H1 (cell line): ENCODE results near the gene FMN2. TPM values are rescaled to one million over a fixed set of nuclear protein-coding genes. Genes with fewer than 3 reads are reported as not detected.

Experiments
- CTCF ChIA-PET: fragments of 300-600 bp; sonication (Branson Sonifier 250); formaldehyde crosslinking; loops from one replicate; lab custom pipeline; 2021; ENCODE audit not compliant: partially characterized antibody; lab: Charles Lee
- POLR2A ChIA-PET: fragments of 300-600 bp; sonication (Branson Sonifier 250); formaldehyde crosslinking; loops from one replicate; lab custom pipeline; 2021; ENCODE audit warnings: inconsistent platforms; ENCODE audit not compliant: partially characterized antibody; lab: Charles Lee
- DNase-seq, 2 experiments: peaks; one replicate each; pipeline versions ENCODE4 v3.0.0 to v3.0.0-alpha.2; 2010 to 2022; ENCODE audit warnings: low spot score in 2 of 2, low read depth in 1 of 2, mixed read lengths in 1 of 2
- FAIRE-seq: peaks from 2 replicates; lab custom pipeline; 2011; peaks lifted over from hg19 to GRCh38; lab: Jason Lieb, UNC
- H2AFZ ChIP-seq: 2 replicates; pipeline ENCODE4 v1.8.1; 2012; ENCODE audit warnings: low read length, inconsistent platforms
- H2AK5ac ChIP-seq: 2 replicates; pipeline ENCODE4 v1.6.1; 2013; ENCODE audit warnings: low read depth, low read length
- H2BK120ac ChIP-seq: replicated peaks from 2 replicates; pipeline ENCODE3; 2013; ENCODE audit warnings: low read depth, low read length, inconsistent platforms
- H2BK12ac ChIP-seq: 2 replicates; pipeline ENCODE4 v1.6.1; 2013; ENCODE audit warnings: low read depth, low read length
- H2BK15ac ChIP-seq: 2 replicates; pipeline ENCODE4 v1.6.1; 2013; ENCODE audit warnings: low read length
- H2BK20ac ChIP-seq: 2 replicates; pipeline ENCODE4 v1.6.1; 2013; ENCODE audit warnings: low read length
- H2BK5ac ChIP-seq: 2 replicates; pipeline ENCODE4 v1.6.1; 2013; ENCODE audit warnings: low read depth, low read length
- H3K14ac ChIP-seq: 2 replicates; pipeline ENCODE4 v1.6.1; 2013; ENCODE audit warnings: inconsistent platforms; ENCODE audit not compliant: insufficient read length
- H3K18ac ChIP-seq: 2 replicates; pipeline ENCODE4 v1.6.1; 2013; ENCODE audit warnings: low read length; ENCODE audit errors: extremely low read depth
- H3K23ac ChIP-seq: 2 replicates; pipeline ENCODE4 v1.6.1; 2013; ENCODE audit warnings: inconsistent platforms; ENCODE audit not compliant: insufficient read length
- H3K23me2 ChIP-seq: 2 replicates; pipeline ENCODE4 v1.6.1; 2013; ENCODE audit warnings: low read depth, low read length
- H3K27ac ChIP-seq: 2 replicates; pipeline ENCODE4 v1.6.1; 2011; ENCODE audit warnings: low read depth, low read length, inconsistent platforms
- H3K27me3 ChIP-seq, 4 experiments: replicated peaks in 1 of 4; 1 replicate in 1 of 4; 2 replicates in 3 of 4; pipeline versions ENCODE4 v1.6.1 to v1.8.1; 2011 to 2013; ENCODE audit warnings: low read length in 3 of 4, mild to moderate bottlenecking in 3 of 4, inconsistent platforms in 2 of 4, mixed read lengths in 2 of 4, moderate library complexity in 1 of 4; ENCODE audit not compliant: control insufficient read depth in 3 of 4, insufficient read depth in 3 of 4; ENCODE audit errors: extremely low read depth in 1 of 4
- H3K36me3 ChIP-seq, 4 experiments: 2 replicates each; pipeline versions ENCODE4 v1.6.1 to v1.8.1; 2011 to 2013; ENCODE audit warnings: mild to moderate bottlenecking in 4 of 4, low read length in 3 of 4, moderate library complexity in 2 of 4, control low read depth in 1 of 4, inconsistent platforms in 1 of 4; ENCODE audit not compliant: insufficient read depth in 4 of 4, control insufficient read depth in 2 of 4
- H3K4ac ChIP-seq: replicated peaks from 2 replicates; pipeline ENCODE3; 2013; ENCODE audit warnings: low read length, low read depth, mixed read lengths, inconsistent platforms; ENCODE audit not compliant: insufficient read length
- H3K4me1 ChIP-seq, 4 experiments: replicated peaks in 1 of 4; 1 replicate in 1 of 4; 2 replicates in 3 of 4; pipeline versions ENCODE4 v1.6.1 to v1.8.1; 2011 to 2013; ENCODE audit warnings: low read length in 3 of 4, inconsistent platforms in 2 of 4, mixed read lengths in 1 of 4; ENCODE audit not compliant: insufficient read depth in 4 of 4, control insufficient read depth in 3 of 4
- H3K4me2 ChIP-seq, 2 experiments: 2 replicates each; pipeline versions ENCODE4 v1.6.1 to v1.8.1; 2011 to 2013; ENCODE audit warnings: low read depth in 2 of 2, low read length in 2 of 2, control low read depth in 1 of 2, inconsistent platforms in 1 of 2, mild to moderate bottlenecking in 1 of 2; ENCODE audit not compliant: insufficient read depth in 1 of 2
- H3K4me3 ChIP-seq, 4 experiments: fragments of 200-600, 300-600 bp in 1 of 4; sonication (generic), shearing (Covaris generic), sonication (Bioruptor Twin) in 1 of 4; 2 replicates each; pipeline versions ENCODE4 v1.5.1 to v1.8.1; 2011 to 2016; ENCODE audit warnings: low read length in 4 of 4, low read depth in 3 of 4, control low read depth in 2 of 4, inconsistent platforms in 2 of 4, mild to moderate bottlenecking in 2 of 4, mixed read lengths in 1 of 4, moderate library complexity in 1 of 4; ENCODE audit not compliant: insufficient read depth in 2 of 4; ENCODE audit errors: extremely low read depth in 1 of 4
- H3K56ac ChIP-seq: replicated peaks from 2 replicates; pipeline ENCODE3; 2013; ENCODE audit warnings: low read depth, mild to moderate bottlenecking, mixed read lengths, low read length, inconsistent platforms; ENCODE audit not compliant: insufficient read length
- H3K79me1 ChIP-seq: 2 replicates; pipeline ENCODE4 v1.6.1; 2013; ENCODE audit warnings: low read depth, low read length, control low read depth
- H3K79me2 ChIP-seq, 2 experiments: 2 replicates each; pipeline versions ENCODE4 v1.6.1 to v1.8.1; 2012 to 2013; ENCODE audit warnings: low read length in 2 of 2, mild to moderate bottlenecking in 2 of 2, inconsistent platforms in 1 of 2; ENCODE audit not compliant: insufficient read depth in 2 of 2, control insufficient read depth in 1 of 2
- H3K9ac ChIP-seq, 4 experiments: replicated peaks in 1 of 4; 1 replicate in 1 of 4; 2 replicates in 3 of 4; pipeline versions ENCODE4 v1.6.1 to v1.8.1; 2011 to 2013; ENCODE audit warnings: low read depth in 3 of 4, low read length in 3 of 4, control low read depth in 2 of 4, mild to moderate bottlenecking in 2 of 4, moderate library complexity in 2 of 4, inconsistent platforms in 1 of 4; ENCODE audit errors: extremely low read depth in 1 of 4
- H3K9me3 ChIP-seq, 2 experiments: 2 replicates each; pipeline versions ENCODE4 v1.6.1 to v1.8.1; 2012 to 2013; ENCODE audit warnings: mild to moderate bottlenecking in 2 of 2, moderate library complexity in 2 of 2, control low read depth in 1 of 2, inconsistent platforms in 1 of 2, low read depth in 1 of 2, low read length in 1 of 2, mixed read lengths in 1 of 2; ENCODE audit not compliant: insufficient read depth in 2 of 2
- H4K20me1 ChIP-seq, 2 experiments: replicated peaks in 1 of 2; 2 replicates each; pipeline versions ENCODE3 to v1.8.1; 2011 to 2013; ENCODE audit warnings: inconsistent platforms in 2 of 2, low read length in 2 of 2, mild to moderate bottlenecking in 1 of 2; ENCODE audit not compliant: insufficient read depth in 2 of 2, control insufficient read depth in 1 of 2
- H4K5ac ChIP-seq: 2 replicates; pipeline ENCODE4 v1.6.1; 2013; ENCODE audit warnings: low read length, low read depth, mixed read lengths, inconsistent platforms; ENCODE audit not compliant: insufficient read length
- H4K8ac ChIP-seq: 2 replicates; pipeline ENCODE4 v1.8.0; 2013; ENCODE audit warnings: mild to moderate bottlenecking, moderate library complexity, low read length, inconsistent platforms; ENCODE audit not compliant: insufficient read depth; ENCODE audit errors: extremely low read depth
- H4K91ac ChIP-seq: replicated peaks from 2 replicates; pipeline ENCODE3; 2013; ENCODE audit warnings: low read length, mixed read lengths, inconsistent platforms; ENCODE audit not compliant: insufficient read length
- ASH2L ChIP-seq: fragments of 200-600, 300-600 bp; sonication (generic); IDR thresholded peaks from one replicate; pipeline ENCODE4 v1.7.1; 2017; ENCODE audit warnings: low read length
- BCL11A ChIP-seq, 2 experiments: IDR thresholded peaks; one replicate each; pipeline ENCODE4 v1.6.1; 2011; ENCODE audit warnings: low read depth in 2 of 2, low read length in 2 of 2, mild to moderate bottlenecking in 2 of 2
- BRCA1 ChIP-seq: IDR thresholded peaks from 2 replicates; pipeline ENCODE4 v1.6.1; 2012; ENCODE audit warnings: low read depth, low read length, improper control_type of control experiment
- CBX5 ChIP-seq: fragments of 300-800, 300-1000 bp; sonication (generic); IDR thresholded peaks from 2 replicates; pipeline ENCODE4 v1.7.1; 2016; ENCODE audit warnings: antibody characterized with exemption, low read length, low read depth
- CBX8 ChIP-seq: fragments of 300-800, 300-1000 bp; sonication (generic); IDR thresholded peaks from 2 replicates; pipeline ENCODE4 v1.7.1; 2016; ENCODE audit warnings: low read depth, low read length, borderline replicate concordance
- HDAC6 ChIP-seq: IDR thresholded peaks from one replicate; pipeline ENCODE4 v1.7.1; 2012; ENCODE audit warnings: low read depth, mild to moderate bottlenecking, inconsistent platforms, low read length, moderate library complexity
- PHF8 ChIP-seq: fragments of 200-600 bp; sonication (generic); conservative IDR thresholded peaks from 2 replicates; pipeline ENCODE4 v1.7.1; 2012; ENCODE audit warnings: low read depth, mild to moderate bottlenecking, inconsistent platforms, low read length, moderate library complexity
- POLR2A ChIP-seq, 2 experiments: IDR thresholded peaks; 1 replicate in 1 of 2; 2 replicates in 1 of 2; pipeline ENCODE4 v1.6.1; 2011; ENCODE audit warnings: low read depth in 2 of 2, low read length in 2 of 2, mild to moderate bottlenecking in 2 of 2; ENCODE audit errors: control extremely low read depth in 1 of 2
- POLR2AphosphoS5 ChIP-seq: IDR thresholded peaks from 2 replicates; pipeline ENCODE4 v1.6.1; 2011; ENCODE audit warnings: low read depth, low read length
- POU5F1 ChIP-seq: IDR thresholded peaks from 2 replicates; pipeline ENCODE4 v1.6.1; 2011; ENCODE audit warnings: low read depth, mild to moderate bottlenecking, low read length, moderate library complexity
- SRF ChIP-seq: IDR thresholded peaks from 2 replicates; pipeline ENCODE4 v1.6.1; 2011; ENCODE audit warnings: mild to moderate bottlenecking, low read depth, low read length, moderate library complexity
- SUZ12 ChIP-seq: fragments of 200-600 bp; sonication (generic); IDR thresholded peaks from 2 replicates; pipeline ENCODE4 v1.6.1; 2012; ENCODE audit warnings: mild to moderate bottlenecking, inconsistent platforms, low read length, moderate library complexity, mixed read lengths
- TBP ChIP-seq: IDR thresholded peaks from 2 replicates; pipeline ENCODE4 v1.6.1; 2011; ENCODE audit warnings: low read depth, low read length, improper control_type of control experiment
- TEAD4 ChIP-seq: IDR thresholded peaks from 2 replicates; pipeline ENCODE4 v1.6.1; 2012; ENCODE audit warnings: low read depth, low read length, inconsistent platforms, mixed read lengths
- ZNF274 ChIP-seq: IDR thresholded peaks from 2 replicates; pipeline ENCODE4 v1.7.0; 2012; ENCODE audit warnings: low read length, borderline replicate concordance; ENCODE audit errors: extremely low read depth
- WGBS, 2 experiments: shearing (Covaris generic) in 1 of 2; methylation state at CpG; one replicate each; pipeline versions ENCODE4 v1.1.6 to v1.1.7; 2013 to 2015; ENCODE audit warnings: low lambda C conversion rate in 2 of 2, mixed read lengths in 2 of 2, inconsistent platforms in 1 of 2, low coverage in 1 of 2, missing lambda C conversion rate in 1 of 2; ENCODE audit not compliant: insufficient replicate concordance in 2 of 2, insufficient coverage in 1 of 2, insufficient read length in 1 of 2; ENCODE audit errors: extremely low coverage in 1 of 2, missing lambda C conversion rate in 1 of 2; 5-methylcytosine and 5-hydroxymethylcytosine counted together
- polyA plus RNA-seq, 7 experiments: library from polyadenylated mRNA; depleted of rRNA in 3 of 7; stranded (reverse) in 5 of 7; unstranded in 2 of 7; fragments of >200 nt in 5 of 7; fragments of 200-250 nt in 2 of 7; gene quantifications; 1 replicate in 5 of 7; 2 replicates in 1 of 7; 4 replicates in 1 of 7; pipeline versions ENCODE4 v1.2.1 to v1.2.3, GENCODE V29; 2011 to 2013; ENCODE audit warnings: missing spikeins in 2 of 7, mixed read lengths in 2 of 7
- total RNA-seq: library from RNA; stranded (reverse); fragmentation: NEBNext Ultra II Directional; extraction: Animal tissue kit (Norgen Biotek cat#: 25700); gene quantifications from 2 replicates; pipeline ENCODE4 v1.2.1, GENCODE V29; 2021
- TF ChIP-seq, protein P1 (sequence below): IDR thresholded peaks from 2 replicates; pipeline ENCODE4 v1.6.1; 2012; ENCODE audit warnings: inconsistent platforms

The FMN2 gene
- total and polyA plus RNA-seq, 2 of the 8 experiments (the other 6 are each of a cell fraction or from before 2014, with no cell fraction given) = 0.83 to 2.0 TPM

DNA sequence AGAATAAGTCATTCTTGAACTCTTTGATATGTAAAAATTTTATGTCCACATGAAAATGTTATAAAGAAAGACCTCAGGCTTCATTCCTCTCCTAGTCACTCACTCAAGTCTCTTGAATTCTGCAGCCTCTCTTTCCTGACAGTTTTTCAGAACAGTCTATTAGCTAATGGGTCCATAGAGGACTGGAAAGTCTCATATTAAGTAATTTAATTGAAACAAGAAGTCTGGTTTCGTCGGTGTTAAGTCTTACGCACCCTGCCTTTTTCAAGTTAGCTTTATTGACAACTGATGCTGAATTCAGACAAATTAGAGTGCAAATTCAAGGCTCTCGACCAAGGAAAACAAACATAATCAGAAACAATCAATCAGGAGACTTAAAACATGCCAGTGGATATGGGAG, 414.5 kb downstream of the FMN2 start:
- H2BK12ac ChIP-seq = no peak overlapping the region
- H4K20me1 ChIP-seq = no peaks in the 10 kb centered on the region
- no peak overlapping the region for H2BK15ac ChIP-seq
- no peak overlapping the region for H3K27ac ChIP-seq
- H3K9ac ChIP-seq = no peak overlapping the region
- no peak overlapping the region for H2BK120ac ChIP-seq
- H3K4ac ChIP-seq = no peak overlapping the region
- no peaks in the 10 kb centered on the region for H3K79me2 ChIP-seq
- no peak overlapping the region for H3K14ac ChIP-seq
- FAIRE-seq (no peak), DNase-seq (no peak)
- no peak overlapping the region for H2AFZ ChIP-seq
- H2AK5ac ChIP-seq = no peak overlapping the region
- no peak overlapping the region for H4K8ac ChIP-seq
- no peak overlapping the region for H2BK5ac ChIP-seq
- no peaks in the 10 kb centered on the region for H3K23me2 ChIP-seq
- POLR2A ChIA-PET = no interaction called here
- CTCF ChIA-PET = interaction anchor here (2.4 kb wide), 1 partner anchor 13 kb away, joined by 7 read pairs; no protein-coding TSS in a partner anchor
- H4K91ac ChIP-seq = no peak overlapping the region
- WGBS, 2 experiments = 100% methylated on average over 4 of the region's 4 CpGs; no CpG with 5 or more reads in 1 of the 2 experiments
- H3K27me3 ChIP-seq = no peaks in the 10 kb centered on the region
- no peaks in the 10 kb centered on the region for H3K9me3 ChIP-seq
- H3K36me3 ChIP-seq = no peaks in the 10 kb centered on the region
- no peak overlapping the region for H3K23ac ChIP-seq
- H3K56ac ChIP-seq = no peak overlapping the region
- no peak overlapping the region for H3K18ac ChIP-seq
- H3K4me1 ChIP-seq = no peaks in the 10 kb centered on the region
- TF ChIP-seq CBX5 (no peak), TBP (no peak), TEAD4 (no peak), ZNF274 (no peak), HDAC6 (no peak), SRF (no peak), BCL11A (IDR thresholded peaks at IDR 0.05; ENCODE audit: low read depth in 2 of 2, low read length in 2 of 2) (no peak), SUZ12 (no peak), CBX8 (no peak), POLR2A (IDR thresholded peaks at IDR 0.05; ENCODE audit: control extremely low read depth in 1 of 2, low read depth in 2 of 2, low read length in 2 of 2) (no peak), PHF8 (no peak), POLR2AphosphoS5 (no peak), POU5F1 (no peak), BRCA1 (no peak), ASH2L (no peak)
- TF ChIP-seq, protein P1, sequence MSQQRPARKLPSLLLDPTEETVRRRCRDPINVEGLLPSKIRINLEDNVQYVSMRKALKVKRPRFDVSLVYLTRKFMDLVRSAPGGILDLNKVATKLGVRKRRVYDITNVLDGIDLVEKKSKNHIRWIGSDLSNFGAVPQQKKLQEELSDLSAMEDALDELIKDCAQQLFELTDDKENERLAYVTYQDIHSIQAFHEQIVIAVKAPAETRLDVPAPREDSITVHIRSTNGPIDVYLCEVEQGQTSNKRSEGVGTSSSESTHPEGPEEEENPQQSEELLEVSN = no peak
- H4K5ac ChIP-seq = no peak overlapping the region
- H3K4me3 ChIP-seq = no peak overlapping the region
- no peak overlapping the region for H3K4me2 ChIP-seq
- no peaks in the 10 kb centered on the region for H3K79me1 ChIP-seq
- no peak overlapping the region for H2BK20ac ChIP-seq
